H9 (cell line): ENCODE measurements around the gene EGFL8. TPM values are rescaled to one million over a fixed set of nuclear protein-coding genes. Genes with fewer than 3 reads are reported as not detected.

Experiments used
- DNase-seq: peaks from one replicate; pipeline ENCODE4 v3.0.0-alpha.2; 2017
- H2AFZ ChIP-seq: one replicate; pipeline ENCODE4 v1.6.1; 2013; ENCODE audit warnings: mild to moderate bottlenecking, low read length, control low read depth, moderate library complexity
- H2AK5ac ChIP-seq: 2 replicates; pipeline ENCODE4 v1.6.1; 2013; ENCODE audit warnings: low read length, control low read depth, mixed read lengths; ENCODE audit not compliant: insufficient read length
- H2BK120ac ChIP-seq: one replicate; pipeline ENCODE4 v1.6.1; 2013; ENCODE audit warnings: low read depth, mild to moderate bottlenecking, low read length, control low read depth, inconsistent platforms; ENCODE audit not compliant: poor library complexity, severe bottlenecking
- H2BK12ac ChIP-seq: 2 replicates; pipeline ENCODE4 v1.6.1; 2013; ENCODE audit warnings: low read length, control low read depth, mixed read lengths, low read depth; ENCODE audit not compliant: insufficient read length
- H2BK15ac ChIP-seq: 2 replicates; pipeline ENCODE4 v1.6.1; 2013; ENCODE audit warnings: low read depth, low read length, control low read depth
- H2BK20ac ChIP-seq: one replicate; pipeline ENCODE4 v1.6.1; 2013; ENCODE audit warnings: low read depth, mild to moderate bottlenecking, low read length, control low read depth, inconsistent platforms; ENCODE audit not compliant: poor library complexity, severe bottlenecking
- H2BK5ac ChIP-seq: 2 replicates; pipeline ENCODE4 v1.6.1; 2013; ENCODE audit warnings: low read length, control low read depth, mixed read lengths; ENCODE audit not compliant: insufficient read length
- H3K14ac ChIP-seq: 2 replicates; pipeline ENCODE4 v1.6.1; 2013; ENCODE audit warnings: low read length, control low read depth; ENCODE audit not compliant: insufficient read depth
- H3K18ac ChIP-seq: 2 replicates; pipeline ENCODE4 v1.6.1; 2013; ENCODE audit warnings: low read depth, mild to moderate bottlenecking, mixed read lengths, low read length, control low read depth; ENCODE audit not compliant: insufficient read length
- H3K23ac ChIP-seq: 2 replicates; pipeline ENCODE4 v1.6.1; 2013; ENCODE audit warnings: low read length, control low read depth, mixed read lengths, low read depth; ENCODE audit not compliant: insufficient read length
- H3K23me2 ChIP-seq: 2 replicates; pipeline ENCODE4 v1.6.1; 2013; ENCODE audit warnings: low read depth, mild to moderate bottlenecking, mixed read lengths, low read length, control low read depth; ENCODE audit not compliant: insufficient read length, poor library complexity, severe bottlenecking
- H3K27ac ChIP-seq: 2 replicates; pipeline ENCODE4 v1.5.1; 2013; ENCODE audit warnings: low read length, control low read depth, mixed read lengths, low read depth; ENCODE audit not compliant: insufficient read length
- H3K27me3 ChIP-seq: 2 replicates; pipeline ENCODE4 v1.6.1; 2013; ENCODE audit warnings: low read length, control low read depth, inconsistent platforms; ENCODE audit not compliant: insufficient read depth
- H3K4ac ChIP-seq: 2 replicates; pipeline ENCODE4 v1.6.1; 2013; ENCODE audit warnings: low read depth, mild to moderate bottlenecking, control low read depth, inconsistent platforms, low read length, moderate library complexity
- H3K4me1 ChIP-seq: 2 replicates; pipeline ENCODE4 v1.6.1; 2013; ENCODE audit warnings: low read length, control low read depth, inconsistent platforms; ENCODE audit not compliant: insufficient read depth
- H3K4me2 ChIP-seq: 2 replicates; pipeline ENCODE4 v1.6.1; 2013; ENCODE audit warnings: low read length, control low read depth, mixed read lengths; ENCODE audit not compliant: insufficient read length, insufficient read depth
- H3K56ac ChIP-seq: 2 replicates; pipeline ENCODE4 v1.6.1; 2013; ENCODE audit warnings: low read depth, mild to moderate bottlenecking, mixed read lengths, low read length, control low read depth; ENCODE audit not compliant: insufficient read length
- H3K79me1 ChIP-seq: 2 replicates; pipeline ENCODE4 v1.6.1; 2013; ENCODE audit warnings: low read depth, mild to moderate bottlenecking, moderate library complexity, low read length, control low read depth, inconsistent platforms; ENCODE audit not compliant: insufficient read depth, poor library complexity, severe bottlenecking
- H3K79me2 ChIP-seq: 2 replicates; pipeline ENCODE4 v1.6.1; 2013; ENCODE audit warnings: low read length, control low read depth, inconsistent platforms; ENCODE audit not compliant: insufficient read depth
- H3K9ac ChIP-seq: 2 replicates; pipeline ENCODE4 v1.6.1; 2013; ENCODE audit warnings: low read length, control low read depth, mixed read lengths; ENCODE audit not compliant: insufficient read length; ENCODE audit errors: extremely low read depth
- H3K9me3 ChIP-seq: one replicate; pipeline ENCODE4 v1.6.1; 2013; ENCODE audit warnings: low read depth, low read length, inconsistent platforms; ENCODE audit not compliant: control insufficient read depth
- H3T11ph ChIP-seq: one replicate; pipeline ENCODE4 v1.6.1; 2013; ENCODE audit warnings: mild to moderate bottlenecking, low read length, control low read depth, inconsistent platforms
- H4K20me1 ChIP-seq: one replicate; pipeline ENCODE4 v1.6.1; 2013; ENCODE audit not compliant: control insufficient read depth, insufficient read length, insufficient read depth
- H4K5ac ChIP-seq: 2 replicates; pipeline ENCODE4 v1.6.1; 2013; ENCODE audit warnings: low read depth, mild to moderate bottlenecking, mixed read lengths, low read length, control low read depth; ENCODE audit not compliant: insufficient read length
- H4K8ac ChIP-seq: replicated peaks from 2 replicates; pipeline ENCODE4 v1.6.1; 2013; ENCODE audit warnings: low read length, control low read depth, mixed read lengths, low read depth; ENCODE audit not compliant: insufficient read length
- H4K91ac ChIP-seq: 2 replicates; pipeline ENCODE4 v1.6.1; 2013; ENCODE audit warnings: low read depth, mild to moderate bottlenecking, moderate library complexity, mixed read lengths, low read length, control low read depth; ENCODE audit not compliant: insufficient read length
- H3K27ac Mint-ChIP-seq, 3 experiments: 2 replicates in 2 of 3; 3 replicates in 1 of 3; pipeline ENCODE4 v1.8.0; 2020 to 2021; ENCODE audit warnings: mixed read lengths in 3 of 3, mild to moderate bottlenecking in 1 of 3, moderate library complexity in 1 of 3
- H3K27me3 Mint-ChIP-seq: 2 replicates; pipeline ENCODE4 v1.8.0; 2021; ENCODE audit warnings: low read depth, mild to moderate bottlenecking, moderate library complexity, mixed read lengths
- H3K36me3 Mint-ChIP-seq, 3 experiments: 2 replicates in 2 of 3; 3 replicates in 1 of 3; pipeline ENCODE4 v1.8.0; 2020 to 2021; ENCODE audit warnings: low read depth in 3 of 3, mixed read lengths in 3 of 3; ENCODE audit not compliant: insufficient read depth in 1 of 3
- H3K4me1 Mint-ChIP-seq, 2 experiments: 2 replicates each; pipeline ENCODE4 v1.8.0; 2020; ENCODE audit warnings: mixed read lengths in 2 of 2
- H3K4me3 Mint-ChIP-seq, 2 experiments: 2 replicates in 1 of 2; 3 replicates in 1 of 2; pipeline ENCODE4 v1.8.0; 2020 to 2021; ENCODE audit warnings: mild to moderate bottlenecking in 2 of 2, mixed read lengths in 2 of 2, moderate library complexity in 1 of 2
- H3K9me3 Mint-ChIP-seq, 2 experiments: 2 replicates in 1 of 2; 3 replicates in 1 of 2; pipeline ENCODE4 v1.8.0; 2020; ENCODE audit warnings: mild to moderate bottlenecking in 2 of 2, mixed read lengths in 2 of 2, moderate library complexity in 1 of 2
- CTCF ChIP-seq: fragments of 200-600 bp; sonication (generic); conservative IDR thresholded peaks from 3 replicates; pipeline ENCODE4 v1.8.0; 2021; ENCODE audit warnings: antibody characterized with exemption, mild to moderate bottlenecking
- WGBS: extraction: QIAGEN DNeasy Blood & Tissue Kit; methylation state at CpG from one replicate; pipeline ENCODE4 v1.1.7; 2013; ENCODE audit warnings: missing lambda C conversion rate, low lambda C conversion rate, mixed read lengths; ENCODE audit not compliant: insufficient read length; ENCODE audit errors: extremely low coverage; 5-methylcytosine and 5-hydroxymethylcytosine counted together
- total RNA-seq: library from RNA; stranded (reverse); gene quantifications from 2 replicates; pipeline ENCODE4 v1.2.1, GENCODE V29; 2021

EGFL8 gene
- total RNA-seq, 1 experiment from 2014 or later: 27.2 TPM

- Histone ChIP-seq H3K9me3 (no peaks in the 10 kb centered on the region), H3T11ph (no peak overlapping the region), H3K23ac (no peak overlapping the region), H2BK120ac (no peak overlapping the region), H3K4me2 (peak overlapping the region; percentile 81), H3K4ac (no peak overlapping the region), H3K27me3 (no peaks in the 10 kb centered on the region; the same call in 1 of the 2 replicates), H3K9ac (no peak overlapping the region), H3K56ac (no peak overlapping the region), H3K79me2 (no peaks in the 10 kb centered on the region), H4K8ac (no peak overlapping the region), H3K79me1 (no peaks in the 10 kb centered on the region), H3K4me1 (peaks cover 9% of the 10 kb centered on the region), H3K14ac (no peak overlapping the region), H4K5ac (no peak overlapping the region), H2BK20ac (no peak overlapping the region), H2AK5ac (no peak overlapping the region), H3K18ac (no peak overlapping the region), H2BK15ac (no peak overlapping the region), H4K91ac (no peak overlapping the region), H3K23me2 (peaks cover 41% of the 10 kb centered on the region), H4K20me1 (no peaks in the 10 kb centered on the region), H2AFZ (peak overlapping the region; percentile 46), H2BK12ac (no peak overlapping the region), H2BK5ac (no peak overlapping the region), H3K27ac (no peak overlapping the region)
- no CpG with 5 or more reads among the region's 55 CpGs for WGBS
- H3K27ac Mint-ChIP-seq: peak overlapping the region in 1 of 3 experiments; percentile 61; a peak in 3 of 7 replicates
- peaks cover 46 to 69% of the 10 kb centered on the region in 2 experiments for H3K4me1 Mint-ChIP-seq
- peaks cover under 1 to 9% (median 4%) of the 10 kb centered on the region in 3 experiments; a peak in 4 of 7 replicates for H3K36me3 Mint-ChIP-seq
- H3K27me3 Mint-ChIP-seq: peaks cover 4% of the 10 kb centered on the region
- peak overlapping the region in 1 of 2 experiments; percentile 98; a peak in 3 of 5 replicates for H3K4me3 Mint-ChIP-seq
- TF ChIP-seq CTCF: no peak
- H3K9me3 Mint-ChIP-seq: no peaks in the 10 kb centered on the region; a peak in 1 of 5 replicates
- peak; percentile 75 for DNase-seq
Measured at GRCh38 chr6:32149932-32150870, 14.2 kb upstream of the EGFL8 start.
